H9 (cell line): Measurements from ENCODE around the gene TBC1D2. TPM values are rescaled to one million over a fixed set of nuclear protein-coding genes. Genes with fewer than 3 reads are reported as not detected.

Source experiments
- DNase-seq: peaks from one replicate; pipeline ENCODE4 v3.0.0-alpha.2; 2017
- H2AFZ ChIP-seq: one replicate; pipeline ENCODE4 v1.6.1; 2013; ENCODE audit warnings: mild to moderate bottlenecking, low read length, control low read depth, moderate library complexity
- H2AK5ac ChIP-seq: 2 replicates; pipeline ENCODE4 v1.6.1; 2013; ENCODE audit warnings: low read length, control low read depth, mixed read lengths; ENCODE audit not compliant: insufficient read length
- H2BK120ac ChIP-seq: one replicate; pipeline ENCODE4 v1.6.1; 2013; ENCODE audit warnings: low read depth, mild to moderate bottlenecking, low read length, control low read depth, inconsistent platforms; ENCODE audit not compliant: poor library complexity, severe bottlenecking
- H2BK12ac ChIP-seq: 2 replicates; pipeline ENCODE4 v1.6.1; 2013; ENCODE audit warnings: low read length, control low read depth, mixed read lengths, low read depth; ENCODE audit not compliant: insufficient read length
- H2BK15ac ChIP-seq: 2 replicates; pipeline ENCODE4 v1.6.1; 2013; ENCODE audit warnings: low read depth, low read length, control low read depth
- H2BK20ac ChIP-seq: one replicate; pipeline ENCODE4 v1.6.1; 2013; ENCODE audit warnings: low read depth, mild to moderate bottlenecking, low read length, control low read depth, inconsistent platforms; ENCODE audit not compliant: poor library complexity, severe bottlenecking
- H2BK5ac ChIP-seq: 2 replicates; pipeline ENCODE4 v1.6.1; 2013; ENCODE audit warnings: low read length, control low read depth, mixed read lengths; ENCODE audit not compliant: insufficient read length
- H3K14ac ChIP-seq: 2 replicates; pipeline ENCODE4 v1.6.1; 2013; ENCODE audit warnings: low read length, control low read depth; ENCODE audit not compliant: insufficient read depth
- H3K18ac ChIP-seq: 2 replicates; pipeline ENCODE4 v1.6.1; 2013; ENCODE audit warnings: low read depth, mild to moderate bottlenecking, mixed read lengths, low read length, control low read depth; ENCODE audit not compliant: insufficient read length
- H3K23ac ChIP-seq: 2 replicates; pipeline ENCODE4 v1.6.1; 2013; ENCODE audit warnings: low read length, control low read depth, mixed read lengths, low read depth; ENCODE audit not compliant: insufficient read length
- H3K23me2 ChIP-seq: 2 replicates; pipeline ENCODE4 v1.6.1; 2013; ENCODE audit warnings: low read depth, mild to moderate bottlenecking, mixed read lengths, low read length, control low read depth; ENCODE audit not compliant: insufficient read length, poor library complexity, severe bottlenecking
- H3K27ac ChIP-seq: 2 replicates; pipeline ENCODE4 v1.5.1; 2013; ENCODE audit warnings: low read length, control low read depth, mixed read lengths, low read depth; ENCODE audit not compliant: insufficient read length
- H3K27me3 ChIP-seq: 2 replicates; pipeline ENCODE4 v1.6.1; 2013; ENCODE audit warnings: low read length, control low read depth, inconsistent platforms; ENCODE audit not compliant: insufficient read depth
- H3K4ac ChIP-seq: 2 replicates; pipeline ENCODE4 v1.6.1; 2013; ENCODE audit warnings: low read depth, mild to moderate bottlenecking, control low read depth, inconsistent platforms, low read length, moderate library complexity
- H3K4me1 ChIP-seq: 2 replicates; pipeline ENCODE4 v1.6.1; 2013; ENCODE audit warnings: low read length, control low read depth, inconsistent platforms; ENCODE audit not compliant: insufficient read depth
- H3K4me2 ChIP-seq: 2 replicates; pipeline ENCODE4 v1.6.1; 2013; ENCODE audit warnings: low read length, control low read depth, mixed read lengths; ENCODE audit not compliant: insufficient read length, insufficient read depth
- H3K56ac ChIP-seq: 2 replicates; pipeline ENCODE4 v1.6.1; 2013; ENCODE audit warnings: low read depth, mild to moderate bottlenecking, mixed read lengths, low read length, control low read depth; ENCODE audit not compliant: insufficient read length
- H3K79me1 ChIP-seq: 2 replicates; pipeline ENCODE4 v1.6.1; 2013; ENCODE audit warnings: low read depth, mild to moderate bottlenecking, moderate library complexity, low read length, control low read depth, inconsistent platforms; ENCODE audit not compliant: insufficient read depth, poor library complexity, severe bottlenecking
- H3K79me2 ChIP-seq: 2 replicates; pipeline ENCODE4 v1.6.1; 2013; ENCODE audit warnings: low read length, control low read depth, inconsistent platforms; ENCODE audit not compliant: insufficient read depth
- H3K9ac ChIP-seq: 2 replicates; pipeline ENCODE4 v1.6.1; 2013; ENCODE audit warnings: low read length, control low read depth, mixed read lengths; ENCODE audit not compliant: insufficient read length; ENCODE audit errors: extremely low read depth
- H3K9me3 ChIP-seq: one replicate; pipeline ENCODE4 v1.6.1; 2013; ENCODE audit warnings: low read depth, low read length, inconsistent platforms; ENCODE audit not compliant: control insufficient read depth
- H3T11ph ChIP-seq: one replicate; pipeline ENCODE4 v1.6.1; 2013; ENCODE audit warnings: mild to moderate bottlenecking, low read length, control low read depth, inconsistent platforms
- H4K20me1 ChIP-seq: one replicate; pipeline ENCODE4 v1.6.1; 2013; ENCODE audit not compliant: control insufficient read depth, insufficient read length, insufficient read depth
- H4K5ac ChIP-seq: 2 replicates; pipeline ENCODE4 v1.6.1; 2013; ENCODE audit warnings: low read depth, mild to moderate bottlenecking, mixed read lengths, low read length, control low read depth; ENCODE audit not compliant: insufficient read length
- H4K8ac ChIP-seq: replicated peaks from 2 replicates; pipeline ENCODE4 v1.6.1; 2013; ENCODE audit warnings: low read length, control low read depth, mixed read lengths, low read depth; ENCODE audit not compliant: insufficient read length
- H4K91ac ChIP-seq: 2 replicates; pipeline ENCODE4 v1.6.1; 2013; ENCODE audit warnings: low read depth, mild to moderate bottlenecking, moderate library complexity, mixed read lengths, low read length, control low read depth; ENCODE audit not compliant: insufficient read length
- H3K27ac Mint-ChIP-seq, 3 experiments: 2 replicates in 2 of 3; 3 replicates in 1 of 3; pipeline ENCODE4 v1.8.0; 2020 to 2021; ENCODE audit warnings: mixed read lengths in 3 of 3, mild to moderate bottlenecking in 1 of 3, moderate library complexity in 1 of 3
- H3K27me3 Mint-ChIP-seq: 2 replicates; pipeline ENCODE4 v1.8.0; 2021; ENCODE audit warnings: low read depth, mild to moderate bottlenecking, moderate library complexity, mixed read lengths
- H3K36me3 Mint-ChIP-seq, 3 experiments: 2 replicates in 2 of 3; 3 replicates in 1 of 3; pipeline ENCODE4 v1.8.0; 2020 to 2021; ENCODE audit warnings: low read depth in 3 of 3, mixed read lengths in 3 of 3; ENCODE audit not compliant: insufficient read depth in 1 of 3
- H3K4me1 Mint-ChIP-seq, 2 experiments: 2 replicates each; pipeline ENCODE4 v1.8.0; 2020; ENCODE audit warnings: mixed read lengths in 2 of 2
- H3K4me3 Mint-ChIP-seq, 2 experiments: 2 replicates in 1 of 2; 3 replicates in 1 of 2; pipeline ENCODE4 v1.8.0; 2020 to 2021; ENCODE audit warnings: mild to moderate bottlenecking in 2 of 2, mixed read lengths in 2 of 2, moderate library complexity in 1 of 2
- H3K9me3 Mint-ChIP-seq, 2 experiments: 2 replicates in 1 of 2; 3 replicates in 1 of 2; pipeline ENCODE4 v1.8.0; 2020; ENCODE audit warnings: mild to moderate bottlenecking in 2 of 2, mixed read lengths in 2 of 2, moderate library complexity in 1 of 2
- CTCF ChIP-seq: fragments of 200-600 bp; sonication (generic); conservative IDR thresholded peaks from 3 replicates; pipeline ENCODE4 v1.8.0; 2021; ENCODE audit warnings: antibody characterized with exemption, mild to moderate bottlenecking
- WGBS: extraction: QIAGEN DNeasy Blood & Tissue Kit; methylation state at CpG from one replicate; pipeline ENCODE4 v1.1.7; 2013; ENCODE audit warnings: missing lambda C conversion rate, low lambda C conversion rate, mixed read lengths; ENCODE audit not compliant: insufficient read length; ENCODE audit errors: extremely low coverage; 5-methylcytosine and 5-hydroxymethylcytosine counted together
- total RNA-seq: library from RNA; stranded (reverse); gene quantifications from 2 replicates; pipeline ENCODE4 v1.2.1, GENCODE V29; 2021

Gene TBC1D2
- total RNA-seq, 1 experiment from 2014 or later = 2.9 TPM

GRCh38 chr9:98259791-98260190 is 4.3 kb upstream of the TBC1D2 start:
- H4K5ac ChIP-seq = no peak overlapping the region
- H3K56ac ChIP-seq = no peak overlapping the region
- no peak overlapping the region for H2AFZ ChIP-seq
- no peaks in the 10 kb centered on the region for H3K27me3 ChIP-seq
- peaks cover 2% of the 10 kb centered on the region for H4K20me1 ChIP-seq
- H2AK5ac ChIP-seq = no peak overlapping the region
- no peak overlapping the region for H3K27ac ChIP-seq
- H2BK5ac ChIP-seq = no peak overlapping the region
- peaks cover 2% of the 10 kb centered on the region; the same call in 1 of the 2 replicates for H3K4me1 ChIP-seq
- H2BK20ac ChIP-seq = no peak overlapping the region
- H3T11ph ChIP-seq = no peak overlapping the region
- no peak overlapping the region for H3K14ac ChIP-seq
- H4K8ac ChIP-seq = no peak overlapping the region
- no peaks in the 10 kb centered on the region for H3K79me1 ChIP-seq
- Mint-ChIP-seq H3K4me1 (peaks cover 10 to 19% of the 10 kb centered on the region in 2 experiments), H3K27me3 (peaks cover 3% of the 10 kb centered on the region), H3K27ac (no peak overlapping the region), H3K4me3 (no peak overlapping the region), H3K9me3 (no peaks in the 10 kb centered on the region), H3K36me3 (no peaks in the 10 kb centered on the region)
- 0 out of 3 replicates have a peak, but pooled peaks have one; percentile 16 for TF ChIP-seq CTCF
- no peaks in the 10 kb centered on the region for H3K9me3 ChIP-seq
- H3K9ac ChIP-seq = no peak overlapping the region
- DNase-seq = no peak
- peaks cover 1% of the 10 kb centered on the region; the same call in 1 of the 2 replicates for H3K79me2 ChIP-seq
- H3K4me2 ChIP-seq = no peak overlapping the region
- H2BK15ac ChIP-seq = no peak overlapping the region
- no peak overlapping the region for H3K4ac ChIP-seq
- no peak overlapping the region for H4K91ac ChIP-seq
- no CpG with 5 or more reads among the region's 3 CpGs for WGBS
- H3K18ac ChIP-seq = no peak overlapping the region
- H3K23ac ChIP-seq = no peak overlapping the region
- peaks cover 7% of the 10 kb centered on the region for H3K23me2 ChIP-seq
- H2BK120ac ChIP-seq = no peak overlapping the region
- H2BK12ac ChIP-seq = no peak overlapping the region
